Measurements from ENCODE around the gene GPRC5D.

The GPRC5D gene

DNA sequence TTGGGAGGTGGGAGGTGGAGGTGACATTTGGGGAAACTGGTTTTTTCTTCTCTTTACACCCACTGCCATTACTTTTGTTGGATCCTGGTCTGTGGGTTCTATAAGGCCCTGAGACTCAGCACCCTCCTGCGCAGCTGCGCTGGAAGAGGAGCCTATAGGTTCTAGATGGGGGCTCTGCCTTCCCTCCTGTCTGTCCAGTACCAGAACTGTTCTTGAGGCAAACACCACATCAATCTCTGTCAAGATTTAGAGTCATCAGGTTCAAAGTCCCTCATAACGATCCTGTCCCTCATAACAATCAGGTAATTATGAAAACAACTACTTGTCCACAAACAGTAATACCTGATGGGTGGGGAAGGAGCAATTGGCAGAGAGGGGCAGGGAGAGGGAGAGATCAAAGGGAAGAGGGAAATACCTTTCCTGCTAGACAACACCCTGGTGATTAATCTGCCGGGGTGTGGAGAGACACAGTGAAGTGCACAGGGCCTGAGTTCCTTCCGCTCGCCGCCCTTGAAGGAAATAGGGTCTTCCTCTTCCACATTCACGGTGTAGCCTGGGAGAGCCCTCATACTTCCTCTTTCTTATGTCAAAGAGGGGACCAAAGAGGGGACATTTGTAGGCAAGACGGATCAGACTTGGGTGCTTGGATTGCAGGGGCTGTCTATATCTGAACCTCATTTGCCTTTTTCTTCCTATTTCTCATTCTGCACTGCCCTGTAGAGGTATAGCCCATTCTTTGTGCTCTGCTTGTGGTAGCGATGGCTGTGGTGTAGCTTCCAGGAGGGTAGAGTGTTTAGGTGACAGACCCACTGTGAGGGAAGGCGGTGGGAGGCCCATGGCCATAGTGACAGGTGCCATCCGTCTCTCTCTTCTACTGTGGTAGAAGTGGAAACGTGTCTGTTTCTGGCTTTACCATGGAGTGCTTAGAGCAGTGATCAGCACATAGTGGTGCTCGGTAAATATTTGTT lies 48.0 kb downstream of the GPRC5D start:
- DNase-seq, result no peak

DNA sequence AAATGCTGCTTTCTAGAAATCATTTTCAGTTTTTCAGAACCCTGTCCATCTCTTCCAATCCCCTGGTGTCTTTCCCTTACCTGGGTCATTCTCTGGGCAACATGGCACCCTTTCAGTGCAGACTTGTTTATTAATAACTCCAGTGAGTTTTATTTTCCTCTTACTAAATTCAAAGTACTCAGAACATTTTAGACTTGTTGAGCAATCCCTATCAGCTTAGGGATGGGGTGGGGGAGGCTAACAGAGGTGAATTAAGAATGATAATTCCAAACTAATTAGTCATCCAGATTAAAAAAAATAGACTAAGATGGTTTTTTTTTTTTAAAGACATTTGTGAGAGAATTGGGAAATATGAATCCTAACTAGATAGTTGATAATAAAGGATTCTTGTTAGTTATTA lies 49.9 kb downstream of the GPRC5D start:
- no peak for DNase-seq

DNA sequence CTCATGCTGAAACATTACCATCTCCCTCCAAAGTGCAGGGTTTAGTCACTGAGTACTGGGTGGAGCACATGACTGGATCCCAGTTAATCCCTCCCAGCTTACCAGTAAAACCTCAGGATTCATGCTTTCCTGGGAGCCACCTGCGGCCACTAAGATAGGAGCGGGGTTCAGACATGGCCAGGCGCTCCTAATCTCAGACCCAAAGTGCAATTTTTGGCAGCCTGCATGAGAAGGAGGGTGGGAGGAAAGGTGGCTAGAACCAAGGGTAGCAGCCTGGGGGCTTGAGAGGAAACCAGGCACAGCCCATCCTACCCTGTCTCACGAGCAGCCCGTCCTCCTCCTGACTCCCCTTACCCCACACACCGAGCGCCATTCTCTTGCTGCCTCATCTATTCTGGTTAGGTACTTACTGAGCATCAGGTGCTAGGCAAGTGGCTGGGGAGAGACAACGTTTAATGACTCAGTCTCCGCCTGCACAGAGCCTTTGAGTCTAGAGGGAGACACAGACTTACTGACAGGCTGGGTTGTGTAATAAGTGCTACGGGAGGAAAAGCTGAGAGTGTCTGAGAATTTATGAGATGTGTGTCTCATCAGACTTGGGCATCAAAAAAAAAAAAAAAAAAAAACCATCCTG lies 50.7 kb downstream of the GPRC5D start:
- no peak for DNase-seq

DNA sequence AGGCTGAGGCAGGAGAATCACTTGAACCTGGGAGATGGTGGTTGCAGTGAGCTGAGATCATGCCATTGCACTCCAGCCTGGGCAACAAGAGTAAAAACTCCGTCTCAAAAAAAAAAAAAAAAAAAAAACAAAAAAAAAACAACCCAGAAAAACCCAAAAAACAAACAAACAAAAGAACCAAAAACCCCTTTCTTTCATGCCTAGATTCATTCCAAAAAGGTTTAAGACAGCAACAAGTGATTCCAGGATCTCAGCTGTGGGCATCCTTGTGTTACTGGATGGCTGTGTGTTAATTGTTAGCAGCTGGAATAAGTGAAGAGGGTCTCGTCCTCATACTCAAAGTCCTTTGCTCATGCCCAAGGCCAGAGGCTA lies 51.2 kb downstream of the GPRC5D start:
- no peak for DNase-seq

DNA sequence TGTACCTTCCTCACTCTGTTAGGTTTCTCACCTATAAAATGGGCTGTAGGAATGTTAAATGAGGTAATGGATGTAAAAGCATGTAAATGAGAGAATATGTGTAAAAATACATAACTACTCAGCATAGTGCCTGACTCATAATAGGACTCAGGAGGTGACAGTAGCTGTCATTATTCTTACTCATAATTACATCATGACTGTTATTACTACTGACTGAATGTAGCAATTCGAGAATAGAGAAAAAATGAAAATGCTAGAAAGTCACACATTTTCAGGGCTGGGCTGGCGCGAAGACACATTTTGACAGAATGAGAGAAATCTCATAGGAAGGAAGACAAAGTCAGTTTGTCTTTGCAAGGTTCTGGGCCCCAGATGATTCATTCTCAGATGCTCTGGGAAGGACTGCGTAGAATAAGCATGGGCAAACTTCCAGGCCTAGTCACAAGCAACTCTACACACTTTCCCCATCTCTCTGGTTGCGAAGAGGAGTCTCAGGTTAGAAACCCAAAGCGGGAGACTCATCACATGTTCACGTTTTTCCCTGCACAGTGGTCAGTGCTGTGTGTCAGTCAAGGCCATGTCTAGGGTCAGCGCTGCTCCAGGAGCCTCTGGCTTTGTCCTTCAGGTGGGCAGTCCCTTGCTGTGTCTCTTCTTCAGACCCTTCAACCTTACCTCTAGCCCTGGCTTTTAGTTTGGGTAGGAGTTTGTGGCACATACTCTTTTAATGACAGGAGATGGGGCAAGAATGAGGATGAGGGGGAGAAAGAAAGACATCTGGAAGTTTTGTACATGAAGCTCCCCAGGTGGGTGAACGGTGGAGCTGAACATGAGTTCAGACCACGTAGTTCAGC lies 52.2 kb downstream of the GPRC5D start:
- no peak for DNase-seq

DNA sequence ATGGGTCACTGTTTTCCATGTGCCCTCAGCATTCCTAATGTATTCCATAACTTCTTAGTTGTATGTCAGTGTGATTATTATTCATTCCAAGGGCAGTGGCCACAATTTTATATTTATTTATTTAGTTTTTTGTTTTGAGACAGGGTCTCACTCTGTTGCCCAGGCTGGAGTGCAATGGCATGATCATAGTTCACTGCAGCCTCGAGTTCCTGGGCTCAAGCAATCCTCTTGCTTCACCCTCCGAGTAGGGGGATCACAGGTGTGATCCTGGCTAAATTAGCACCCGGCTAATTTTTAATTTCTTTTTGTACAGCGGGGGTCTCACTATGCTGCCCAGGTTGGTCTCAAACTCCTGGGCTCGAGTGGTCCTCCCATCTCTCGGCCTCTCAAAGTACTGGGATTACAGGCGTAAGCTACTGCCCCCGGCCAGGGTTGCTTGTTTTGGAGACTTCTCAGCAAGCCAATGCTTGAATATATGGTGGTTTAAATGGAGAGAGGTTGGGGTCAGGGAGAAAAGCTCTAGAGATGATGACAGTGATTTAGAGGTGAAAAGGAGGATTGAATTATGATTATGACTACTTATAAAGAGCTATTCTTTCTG lies 53.0 kb downstream of the GPRC5D start:
- DNase-seq, result no peak

DNA sequence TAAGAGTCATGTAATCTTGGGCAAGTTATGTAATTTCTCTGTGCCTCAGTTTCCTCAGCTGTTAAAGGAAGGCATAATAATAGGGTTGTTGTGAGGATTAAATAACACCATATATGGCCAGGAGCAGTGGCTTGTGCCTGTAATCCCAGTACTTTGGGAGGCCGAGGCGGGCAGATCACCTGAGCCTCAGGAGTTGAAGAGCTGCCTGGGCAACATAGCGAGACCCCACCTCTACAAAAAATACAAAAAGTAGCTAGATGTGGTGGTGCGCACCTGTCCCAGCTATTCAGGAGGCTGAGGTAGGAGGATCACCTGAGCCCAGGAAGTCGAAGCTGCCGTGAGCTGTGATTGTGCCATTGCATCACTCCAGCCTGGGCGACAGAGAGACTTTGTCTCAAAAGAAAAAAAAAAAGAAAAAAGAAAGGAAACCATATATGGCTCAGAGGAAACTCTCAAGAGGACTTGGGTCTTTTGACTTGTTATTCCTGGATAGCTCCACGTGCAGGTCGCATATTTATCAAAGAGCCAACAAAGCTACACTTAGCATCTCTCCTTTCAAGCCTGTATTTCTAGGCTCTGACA lies 53.7 kb downstream of the GPRC5D start:
- DNase-seq, result no peak

DNA sequence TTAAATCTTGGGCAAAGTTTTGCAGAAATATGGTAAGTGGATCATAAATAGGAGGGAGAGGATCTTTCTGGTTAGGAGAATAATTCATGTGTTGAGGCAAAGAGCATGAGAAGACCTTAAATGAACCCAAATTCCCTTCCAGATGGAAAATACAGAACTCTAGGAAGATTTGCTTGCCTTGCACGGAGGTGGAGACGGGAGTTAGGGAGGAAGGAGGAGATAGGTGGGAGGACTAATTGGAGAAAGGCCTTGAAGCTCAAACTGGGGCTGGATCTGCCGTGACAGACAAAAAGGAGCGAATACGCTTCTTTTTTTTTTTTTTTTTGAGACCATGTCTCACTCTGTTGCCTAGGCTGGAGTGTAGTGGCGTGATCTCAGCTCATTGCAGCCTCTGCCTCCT lies 54.7 kb downstream of the GPRC5D start:
- no peak for DNase-seq

DNA sequence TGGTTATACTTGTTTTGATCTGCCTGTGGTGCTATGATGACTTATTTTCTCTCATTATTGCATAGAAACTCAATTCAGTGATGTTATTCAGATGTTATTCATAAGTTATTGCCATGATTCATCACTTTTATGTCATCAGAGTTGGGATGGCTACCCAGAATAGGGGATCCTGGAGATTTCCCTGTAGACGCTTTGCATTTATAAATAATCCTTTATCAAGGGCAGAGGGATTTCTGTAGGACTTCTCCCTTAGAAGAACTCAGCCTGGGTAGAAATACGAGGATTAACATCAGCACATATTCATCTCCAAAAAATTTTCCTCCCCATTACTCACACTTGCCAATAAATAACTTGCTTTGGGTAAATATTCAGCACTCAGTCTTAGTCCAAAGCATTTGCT lies 55.7 kb downstream of the GPRC5D start:
- no peak for DNase-seq

DNA sequence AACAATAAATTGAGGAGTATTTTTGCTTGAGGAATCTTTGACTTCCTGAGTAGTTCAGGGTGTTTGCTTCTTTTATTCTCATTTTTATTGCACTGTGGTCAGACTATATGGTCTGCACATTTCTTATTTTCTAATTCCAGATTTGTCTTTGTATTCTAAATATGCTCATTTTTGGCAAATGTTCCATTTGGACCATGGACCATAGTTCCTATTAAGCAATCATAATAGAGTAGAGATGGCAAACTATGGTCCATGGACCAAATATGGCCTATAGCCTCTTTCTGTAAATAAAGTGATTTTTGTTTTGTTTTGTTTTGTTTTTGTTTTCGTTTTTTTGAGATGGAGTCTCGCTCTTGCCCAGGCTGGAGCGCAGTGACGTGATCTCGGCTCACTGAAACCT lies 58.5 kb downstream of the GPRC5D start:
- DNase-seq, result no peak

DNA sequence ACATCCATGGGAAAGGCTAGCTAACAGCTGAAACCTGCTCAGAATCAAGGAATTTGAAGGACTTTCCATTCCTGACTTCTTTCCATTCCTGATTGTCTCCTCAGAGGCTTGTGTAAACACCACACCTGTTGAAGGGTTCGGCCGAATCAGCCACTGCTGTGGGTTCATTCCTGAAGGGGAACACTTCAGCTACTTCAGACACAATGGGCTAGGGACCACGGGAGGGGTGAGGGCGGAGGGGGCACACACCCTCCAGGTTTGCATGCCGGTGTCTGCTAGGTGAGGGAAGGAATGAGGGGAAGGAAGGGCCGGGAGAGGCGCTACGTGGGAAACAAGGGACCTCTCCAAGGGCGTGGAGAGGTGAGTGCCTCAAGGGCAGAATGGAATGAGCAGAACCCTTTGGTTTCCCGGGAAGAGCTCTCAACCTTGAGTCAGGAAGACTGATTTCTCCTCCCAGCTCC lies 59.3 kb downstream of the GPRC5D start:
- DNase-seq, result no peak

DNA sequence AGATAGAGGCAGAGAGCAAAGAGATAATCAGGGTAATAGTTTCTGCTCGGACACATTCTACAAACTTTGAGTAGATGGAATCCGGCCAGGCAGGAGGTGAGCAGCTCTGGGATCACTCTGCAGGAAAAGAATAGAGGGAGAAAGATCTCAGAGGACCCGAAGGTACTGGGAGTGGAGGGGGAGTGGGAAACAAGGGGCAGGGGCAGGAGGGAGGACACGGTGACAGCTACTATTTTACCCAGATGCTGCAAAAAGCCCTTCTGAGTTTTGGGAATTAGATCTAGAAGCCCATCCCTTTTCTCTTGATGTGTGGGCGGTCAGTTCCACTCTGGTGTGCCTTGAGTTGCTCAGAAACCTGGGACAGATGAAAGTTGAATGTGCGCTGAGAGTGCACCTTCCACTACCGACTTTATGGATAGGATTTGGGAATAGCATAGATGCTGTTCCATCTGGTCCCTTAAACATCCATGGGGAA lies 60.1 kb downstream of the GPRC5D start:
- DNase-seq, result no peak

DNA sequence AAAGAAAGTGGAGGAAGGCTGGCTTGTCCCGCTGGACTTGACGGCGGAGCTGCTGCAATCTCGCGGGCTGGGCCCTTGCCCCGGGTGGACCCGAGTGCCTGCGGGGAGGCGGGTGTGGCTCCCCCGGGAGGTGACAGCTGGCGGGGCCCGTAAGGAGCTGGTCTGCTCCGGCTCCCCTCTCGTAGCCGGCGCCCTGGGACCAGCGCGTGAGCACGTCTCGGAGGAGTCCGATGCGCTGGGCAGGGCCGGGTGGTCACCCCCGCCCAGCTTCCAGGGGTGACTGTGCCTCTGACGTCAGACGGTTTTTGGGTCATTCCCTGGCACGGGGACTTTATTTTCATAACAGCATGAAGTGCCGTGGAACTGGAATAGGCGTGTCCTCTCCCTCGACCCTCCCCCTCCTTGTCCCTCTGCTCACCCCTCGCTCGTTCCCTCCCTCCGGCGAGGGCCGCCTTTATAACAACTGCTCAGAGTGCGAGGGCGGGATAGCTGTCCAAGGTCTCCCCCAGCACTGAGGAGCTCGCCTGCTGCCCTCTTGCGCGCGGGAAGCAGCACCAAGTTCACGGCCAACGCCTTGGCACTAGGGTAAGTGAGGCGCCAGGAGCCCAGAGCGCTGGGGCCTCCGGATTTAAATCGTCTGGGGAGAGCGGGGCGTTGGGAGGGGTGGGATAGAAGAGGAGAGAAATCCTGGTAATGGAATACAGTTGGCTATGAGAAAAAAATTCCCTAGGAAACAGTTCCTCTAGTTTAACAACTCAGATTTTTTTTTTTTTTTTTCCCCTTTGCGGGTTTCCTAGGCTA lies 60.7 kb downstream of the GPRC5D start, which contains the start of gene GPRC5A:
GPRC5A (plus strand) TSS at position 483 of the 801 bp plus-strand sequence. CDS start 16,688 bp downstream, outside the sequence.
- no peak for DNase-seq
